IMR-90 (cell line): ENCODE data around the gene PTPRH. TPM values are rescaled to one million over a fixed set of nuclear protein-coding genes. Genes with fewer than 3 reads are reported as not detected.

Source experiments
- ATAC-seq: fragments of 200-7000 bp; cut with Tn5 transposase; 2 replicates; pipeline ENCODE4 v1.9.1; 2020; ENCODE audit warnings: low read depth, mild to moderate bottlenecking, moderate library complexity
- BruUV-seq: library from RNA; stranded (reverse); fragments of 400-500 nt; replicated peaks from 2 replicates; lab custom pipeline; 2021; lab: Mats Ljungman, UMichigan
- CTCF ChIA-PET: fragments of 300-600 bp; formaldehyde crosslinking; extraction: SDS; loops from one replicate; lab custom pipeline; 2021; ENCODE audit warnings: antibody characterized with exemption; lab: Yijun Ruan, JAX
- POLR2A ChIA-PET: fragments of 300-600 bp; sonication (Branson Sonifier 250); formaldehyde crosslinking; loops from one replicate; lab custom pipeline; 2022; ENCODE audit warnings: antibody characterized with exemption; ENCODE audit not compliant: unreplicated experiment; lab: Charles Lee
- DNase-seq: peaks from one replicate; pipeline ENCODE4 v3.0.0; 2013
- H2AFZ ChIP-seq: replicated peaks from 2 replicates; pipeline ENCODE3; 2013; ENCODE audit warnings: low read length, mild to moderate bottlenecking; ENCODE audit not compliant: poor library complexity
- H2AK5ac ChIP-seq: 2 replicates; pipeline ENCODE4 v1.6.1; 2013; ENCODE audit warnings: low read depth, low read length, inconsistent platforms
- H2AK9ac ChIP-seq: replicated peaks from 2 replicates; pipeline ENCODE3; 2013; ENCODE audit warnings: mild to moderate bottlenecking, low read depth, low read length, moderate library complexity; ENCODE audit not compliant: poor library complexity
- H2BK120ac ChIP-seq: 2 replicates; pipeline ENCODE4 v1.6.1; 2013; ENCODE audit warnings: low read depth, low read length, inconsistent platforms
- H2BK15ac ChIP-seq: 3 replicates; pipeline ENCODE4 v1.6.1; 2013; ENCODE audit warnings: low read depth, low read length, inconsistent platforms
- H2BK20ac ChIP-seq: 2 replicates; pipeline ENCODE4 v1.6.1; 2013; ENCODE audit warnings: low read depth, mild to moderate bottlenecking, inconsistent platforms, low read length, moderate library complexity
- H2BK5ac ChIP-seq: 2 replicates; pipeline ENCODE4 v1.6.1; 2013; ENCODE audit warnings: mild to moderate bottlenecking, low read depth, low read length, inconsistent platforms; ENCODE audit not compliant: poor library complexity, severe bottlenecking
- H3K14ac ChIP-seq: replicated peaks from 2 replicates; pipeline ENCODE4 v1.6.1; 2013; ENCODE audit warnings: low read depth, low read length, inconsistent platforms
- H3K18ac ChIP-seq: 2 replicates; pipeline ENCODE4 v1.6.1; 2013; ENCODE audit warnings: low read depth, low read length, control low read depth
- H3K23ac ChIP-seq: 2 replicates; pipeline ENCODE4 v1.6.1; 2013; ENCODE audit warnings: low read depth, low read length, inconsistent platforms
- H3K27ac ChIP-seq: 2 replicates; pipeline ENCODE4 v1.5.1; 2013; ENCODE audit warnings: mild to moderate bottlenecking, control low read depth, low read length; ENCODE audit not compliant: insufficient read depth
- H3K27me3 ChIP-seq: 2 replicates; pipeline ENCODE4 v1.6.1; 2013; ENCODE audit warnings: low read length; ENCODE audit not compliant: control insufficient read depth, insufficient read depth
- H3K36me3 ChIP-seq: 2 replicates; pipeline ENCODE4 v1.6.1; 2013; ENCODE audit warnings: low read length, mixed read lengths; ENCODE audit not compliant: control insufficient read depth, insufficient read depth
- H3K4ac ChIP-seq: 2 replicates; pipeline ENCODE4 v1.6.1; 2013; ENCODE audit warnings: low read depth, low read length, inconsistent platforms
- H3K4me1 ChIP-seq: 2 replicates; pipeline ENCODE4 v1.6.1; 2013; ENCODE audit warnings: low read length, mixed read lengths; ENCODE audit not compliant: control insufficient read depth, insufficient read depth
- H3K4me2 ChIP-seq: 2 replicates; pipeline ENCODE4 v1.6.1; 2013; ENCODE audit warnings: low read depth, mild to moderate bottlenecking, control low read depth, low read length, moderate library complexity
- H3K4me3 ChIP-seq: 2 replicates; pipeline ENCODE4 v1.5.1; 2013; ENCODE audit warnings: low read depth, mild to moderate bottlenecking, control low read depth, low read length, moderate library complexity; ENCODE audit not compliant: insufficient read depth
- H3K56ac ChIP-seq: 2 replicates; pipeline ENCODE4 v1.6.1; 2013; ENCODE audit warnings: low read length, inconsistent platforms; ENCODE audit not compliant: insufficient read depth; ENCODE audit errors: extremely low read depth
- H3K79me1 ChIP-seq, 2 experiments: 2 replicates each; pipeline ENCODE4 v1.6.1; 2013; ENCODE audit warnings: low read length in 2 of 2, inconsistent platforms in 1 of 2, low read depth in 1 of 2
- H3K9ac ChIP-seq: 2 replicates; pipeline ENCODE4 v1.6.1; 2013; ENCODE audit warnings: low read depth, low read length, control low read depth
- H3K9me1 ChIP-seq: 2 replicates; pipeline ENCODE4 v1.6.1; 2013; ENCODE audit warnings: low read length, inconsistent platforms; ENCODE audit not compliant: insufficient read depth
- H3K9me3 ChIP-seq: 2 replicates; pipeline ENCODE4 v1.6.1; 2013; ENCODE audit warnings: low read length; ENCODE audit not compliant: control insufficient read depth, insufficient read depth
- H4K20me1 ChIP-seq: 2 replicates; pipeline ENCODE4 v1.6.1; 2013; ENCODE audit warnings: low read length, inconsistent platforms; ENCODE audit not compliant: insufficient read depth
- H4K5ac ChIP-seq: 2 replicates; pipeline ENCODE4 v1.6.1; 2013; ENCODE audit warnings: mild to moderate bottlenecking, low read depth, low read length, control low read depth
- H4K8ac ChIP-seq, 2 experiments: 2 replicates each; pipeline ENCODE4 v1.6.1; 2013; ENCODE audit warnings: low read depth in 2 of 2, low read length in 2 of 2, control low read depth in 1 of 2, inconsistent platforms in 1 of 2
- H4K91ac ChIP-seq: 2 replicates; pipeline ENCODE4 v1.6.1; 2013; ENCODE audit warnings: low read depth, low read length, inconsistent platforms; ENCODE audit not compliant: insufficient read depth
- BHLHE40 ChIP-seq: fragments of 150-350 bp; IDR thresholded peaks from 2 replicates; pipeline ENCODE4 v1.6.1; 2016; ENCODE audit warnings: mild to moderate bottlenecking, low read depth, low read length
- CHD1 ChIP-seq: IDR thresholded peaks from 2 replicates; pipeline ENCODE4 v1.6.1; 2012; ENCODE audit warnings: low read depth, low read length, improper control_type of control experiment
- FOS ChIP-seq: fragments of 150-350 bp; IDR thresholded peaks from 2 replicates; pipeline ENCODE4 v1.6.1; 2016; ENCODE audit warnings: low read depth, low read length
- MAFK ChIP-seq: IDR thresholded peaks from 2 replicates; pipeline ENCODE4 v1.6.1; 2012; ENCODE audit warnings: low read depth, low read length, improper control_type of control experiment
- RAD21 ChIP-seq: IDR thresholded peaks from 2 replicates; pipeline ENCODE4 v1.6.1; 2012; ENCODE audit warnings: low read length, improper control_type of control experiment
- SMC3 ChIP-seq: fragments of 150-350 bp; IDR thresholded peaks from 2 replicates; pipeline ENCODE4 v1.6.1; 2016; ENCODE audit warnings: low read depth, mild to moderate bottlenecking, antibody characterized with exemption, low read length, moderate library complexity
- WGBS, 2 experiments: methylation state at CpG; one replicate each; pipeline versions ENCODE4 v1.1.5 to v1.1.7; 2013; ENCODE audit warnings: missing lambda C conversion rate in 2 of 2; ENCODE audit not compliant: insufficient read length in 1 of 2; ENCODE audit errors: extremely low coverage in 2 of 2; 5-methylcytosine and 5-hydroxymethylcytosine counted together
- dilution Hi-C: fragments of 300-500 bp; cut with HindIII; formaldehyde crosslinking; loops from one replicate; pipeline ENCODE4 v1.14.3; 2018; ENCODE audit warnings: low sequenced_read_pairs; ENCODE audit not compliant: unreplicated experiment
- in situ Hi-C: fragments of 300-500 bp; cut with MboI; formaldehyde crosslinking; loops from 3 replicates; pipeline ENCODE4 v1.14.3; 2019; ENCODE audit warnings: low sequenced_read_pairs, inconsistent platforms, mixed read lengths
- intact Hi-C: fragments of 100-400 bp; cut with micrococcal nuclease; formaldehyde crosslinking; loops from 2 replicates; pipeline ENCODE4 v1.10.0; 2022
- polyA plus RNA-seq, 3 experiments: library from polyadenylated mRNA; depleted of rRNA; stranded (reverse); fragments of >200 nt; gene quantifications; 2 replicates each; pipeline ENCODE4 v1.2.3, GENCODE V29; 2012; ENCODE audit warnings: low replicate concordance in 1 of 3
- total RNA-seq: library from RNA; depleted of rRNA; stranded (reverse); fragments of >200 nt; gene quantifications from 2 replicates; pipeline ENCODE4 v1.2.3, GENCODE V29; 2012

Gene PTPRH
- total and polyA plus RNA-seq, 2 of the 4 experiments (the other 2 are of a cell fraction): 1.3 to 3.4 TPM

- no TSS peak for BruUV-seq
- in situ Hi-C loops: no loop called here
Measured at GRCh38 chr19:55251341-55252081, 42.2 kb upstream of the PTPRH start.

More at GRCh38 chr19:55251341-55252081, 42.2 kb upstream of the PTPRH start:
- H2AK5ac ChIP-seq: no peak overlapping the region
- H4K20me1 ChIP-seq: peaks cover 100% of the 10 kb centered on the region
- peaks cover 5% of the 10 kb centered on the region for H3K36me3 ChIP-seq
- H2BK120ac ChIP-seq: no peak overlapping the region
- peaks cover 36% of the 10 kb centered on the region for H3K9me1 ChIP-seq
- no peak for TF ChIP-seq RAD21
- no peak for TF ChIP-seq MAFK
- no peak for TF ChIP-seq BHLHE40
- TF ChIP-seq CHD1: no peak
- no peak for TF ChIP-seq SMC3
- no peak for TF ChIP-seq FOS
- no peak overlapping the region for H4K8ac ChIP-seq
- DNase-seq: peak; percentile 16
- no peaks in the 10 kb centered on the region for H3K27me3 ChIP-seq
- WGBS, 2 experiments: 86% methylated on average over 2 of the region's 19 CpGs; no CpG with 5 or more reads in 1 of the 2 experiments
- H4K5ac ChIP-seq: no peak overlapping the region
- H3K79me1 ChIP-seq: peaks cover 10 to 94% of the 10 kb centered on the region in 2 experiments
- no peak overlapping the region for H2AK9ac ChIP-seq
- dilution Hi-C loops (no loop called here), intact Hi-C loops (no loop called here)
- H3K4me2 ChIP-seq: no peak overlapping the region
- CTCF ChIA-PET: no interaction called here
- H3K23ac ChIP-seq: no peak overlapping the region
- H3K56ac ChIP-seq: no peak overlapping the region
- no peak overlapping the region for H2BK5ac ChIP-seq
- H3K4me3 ChIP-seq: no peak overlapping the region
- H3K14ac ChIP-seq: no peak overlapping the region
- no peak overlapping the region for H2BK20ac ChIP-seq
- no peak overlapping the region for H3K9ac ChIP-seq
- POLR2A ChIA-PET: no interaction called here
- no peak for ATAC-seq
- no peak overlapping the region for H3K18ac ChIP-seq
- no peak overlapping the region for H3K4ac ChIP-seq
- no peak overlapping the region for H3K27ac ChIP-seq
- no peak overlapping the region for H4K91ac ChIP-seq
- no peak overlapping the region for H2BK15ac ChIP-seq
- H2AFZ ChIP-seq: no peak overlapping the region
- peaks cover 8% of the 10 kb centered on the region for H3K4me1 ChIP-seq
- H3K9me3 ChIP-seq: no peaks in the 10 kb centered on the region
